DMS53 (cell line): Measurements from ENCODE around the gene LCN1.
"Not testable (repeated sequence)": the region's sequence is repeated elsewhere in the genome, so short reads cannot be mapped to it uniquely, and the experiment has no call there.

ENCODE experiments used
- DNase-seq: peaks from one replicate; lab custom pipeline; 2025; lab: John Stamatoyannopoulos, UW

The LCN1 gene

GRCh38 chr9:135504262-135505243 lies 16.7 kb upstream of the LCN1 start:
- peak; percentile 83 for DNase-seq

DNA sequence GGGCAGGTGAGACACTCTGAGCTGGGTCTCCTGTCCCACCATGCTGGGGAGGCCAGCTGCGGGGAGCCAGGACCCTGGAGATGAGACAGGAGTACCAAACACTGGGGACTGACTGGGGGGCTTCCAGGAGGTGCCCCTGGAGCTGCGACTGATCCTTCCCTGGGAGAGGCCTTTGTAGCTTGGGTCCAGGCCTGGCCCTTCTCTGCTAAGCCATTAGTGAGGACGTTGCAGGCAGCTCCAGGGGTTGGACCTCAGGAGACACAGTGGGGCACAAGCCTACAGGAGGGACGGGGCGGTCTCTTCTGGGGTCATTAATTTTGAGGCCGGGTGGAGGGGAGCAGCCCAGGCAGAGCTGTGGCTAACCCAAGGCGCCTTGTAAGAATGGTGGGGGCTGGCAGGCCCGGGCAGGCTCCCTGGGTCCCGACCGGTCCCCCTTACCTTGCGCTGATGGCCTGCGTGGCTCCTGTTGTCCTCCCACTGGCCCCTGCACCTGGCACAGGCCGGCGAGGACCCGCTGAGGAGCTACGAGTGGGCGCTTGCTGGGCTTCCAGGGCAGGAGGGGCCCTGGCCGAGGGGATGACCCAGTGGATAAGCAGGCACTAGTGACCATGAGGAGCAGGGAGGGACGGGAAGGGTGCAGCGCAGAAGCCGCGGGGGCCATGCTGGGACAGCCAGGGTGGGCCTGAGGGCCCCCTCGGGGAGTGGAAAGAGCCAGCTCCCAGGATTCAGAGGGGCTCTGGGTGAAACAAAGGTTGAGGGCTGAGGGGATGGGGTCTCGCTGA lies 15.6 kb upstream of the LCN1 start:
- DNase-seq, result no peak

- DNase-seq, result no peak
Observed at GRCh38 chr9:135506327-135507103, 14.7 kb upstream of the LCN1 start.

- DNase-seq, result no peak
Observed at GRCh38 chr9:135507104-135508035, 13.9 kb upstream of the LCN1 start.

- DNase-seq, result no peak
Observed at GRCh38 chr9:135508211-135508820, 12.9 kb upstream of the LCN1 start.

GRCh38 chr9:135509458-135509857 lies 11.8 kb upstream of the LCN1 start:
- DNase-seq, result no peak

GRCh38 chr9:135512241-135512603 lies 9.0 kb upstream of the LCN1 start:
- no peak for DNase-seq

GRCh38 chr9:135512904-135513303 lies 8.3 kb upstream of the LCN1 start:
- DNase-seq, result no peak

- DNase-seq, result no peak
Observed at GRCh38 chr9:135513351-135513846, 7.8 kb upstream of the LCN1 start.

DNA sequence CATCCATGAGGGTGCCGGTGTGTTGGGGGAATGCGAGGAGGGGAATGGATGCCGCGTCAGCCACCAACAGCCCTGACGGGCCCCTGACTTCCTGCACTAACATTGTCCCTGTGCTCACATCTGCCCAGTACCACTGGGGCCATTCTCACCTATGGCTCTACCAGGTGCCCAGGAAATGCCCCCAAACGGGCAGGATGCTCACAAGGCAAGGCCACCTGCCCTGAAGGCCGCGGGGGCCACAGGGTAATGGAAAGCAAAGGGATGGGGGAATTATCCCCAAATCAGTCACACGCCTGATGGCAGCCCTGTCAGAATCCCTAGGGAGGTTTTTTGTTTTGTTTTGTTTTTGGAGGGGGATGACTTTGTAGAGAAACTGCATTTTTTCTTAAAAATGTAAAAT lies 7.3 kb upstream of the LCN1 start:
- DNase-seq, result not testable (repeated sequence)

DNA sequence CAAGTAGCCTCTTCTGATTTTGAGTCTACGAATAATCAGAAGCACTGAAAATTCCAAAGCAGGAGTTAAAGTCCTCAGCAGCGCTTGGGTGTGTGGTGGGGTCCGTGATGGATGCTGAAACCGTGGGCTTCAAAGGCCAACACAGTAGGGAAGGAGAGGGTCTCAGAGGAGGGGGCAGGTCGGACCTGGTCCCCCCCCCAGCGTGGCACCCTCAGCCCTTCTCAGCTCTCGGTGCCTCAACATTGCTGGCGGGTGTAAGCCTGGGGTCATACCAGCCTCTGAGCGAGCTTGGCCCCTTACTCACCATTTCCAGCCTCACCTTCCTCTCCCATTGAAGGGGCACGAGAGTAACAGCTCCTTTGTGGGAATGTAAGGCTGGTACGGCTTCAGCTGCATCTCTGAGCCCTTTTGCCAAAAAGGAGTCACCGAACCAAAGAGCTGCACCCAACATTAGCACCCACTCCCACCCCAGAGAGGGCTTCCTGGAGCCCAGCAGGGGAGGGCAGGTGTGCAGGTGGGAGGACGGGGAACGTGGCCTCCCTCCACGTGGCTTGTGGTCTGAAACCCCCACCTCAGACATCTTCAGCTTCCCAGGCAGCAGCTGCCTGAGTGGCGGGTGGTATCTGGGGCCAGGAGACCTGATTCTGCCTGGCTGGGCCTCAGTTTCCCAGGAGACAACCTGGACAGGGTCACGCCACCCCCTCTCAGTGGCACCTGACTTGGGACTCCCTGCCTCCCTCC lies 6.7 kb upstream of the LCN1 start:
- no peak for DNase-seq

- no peak for DNase-seq
Observed at GRCh38 chr9:135515083-135515951, 5.9 kb upstream of the LCN1 start.

- DNase-seq, result peak; percentile 28
Observed at GRCh38 chr9:135516132-135516860, 4.9 kb upstream of the LCN1 start.

- DNase-seq, result no peak
Observed at GRCh38 chr9:135517407-135517822, 3.8 kb upstream of the LCN1 start.

DNA sequence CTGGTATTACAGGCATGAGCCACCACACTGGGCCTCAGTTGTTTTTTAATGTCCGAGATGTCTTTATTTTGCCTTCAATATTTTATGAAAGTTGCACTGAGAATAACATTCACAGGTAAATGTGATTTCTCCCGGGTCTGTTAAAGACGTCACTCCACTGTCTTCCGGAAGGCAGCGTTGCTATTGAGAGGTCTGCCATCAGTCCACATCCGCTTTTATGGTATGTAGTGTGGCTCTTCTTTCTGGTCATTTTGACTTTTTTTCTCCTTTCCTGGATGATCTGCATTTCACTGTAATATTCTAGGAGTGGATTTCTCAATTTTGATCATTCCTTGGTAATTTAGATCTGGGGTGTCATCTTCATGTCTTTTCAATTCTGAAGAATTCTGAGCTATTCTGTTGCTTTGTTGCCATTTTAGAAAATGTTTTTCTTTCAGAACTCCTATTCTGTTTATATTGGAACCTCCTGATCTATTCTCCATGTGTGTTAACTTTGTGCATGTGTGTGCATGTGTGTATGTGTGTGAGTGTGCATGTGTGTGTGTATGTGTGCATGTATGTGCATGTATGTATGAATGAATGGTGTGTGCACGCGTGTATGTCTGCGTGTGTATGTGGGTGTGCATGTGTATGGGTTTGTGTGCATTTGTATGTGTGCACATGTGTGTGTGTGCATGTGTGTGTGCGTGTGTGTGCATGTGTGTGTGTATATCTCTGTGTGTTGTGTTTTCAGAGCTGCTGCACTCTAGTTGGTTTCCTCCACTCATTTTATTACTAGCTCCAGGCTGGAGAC lies 1.9 kb upstream of the LCN1 start:
- DNase-seq, result no peak

DNA sequence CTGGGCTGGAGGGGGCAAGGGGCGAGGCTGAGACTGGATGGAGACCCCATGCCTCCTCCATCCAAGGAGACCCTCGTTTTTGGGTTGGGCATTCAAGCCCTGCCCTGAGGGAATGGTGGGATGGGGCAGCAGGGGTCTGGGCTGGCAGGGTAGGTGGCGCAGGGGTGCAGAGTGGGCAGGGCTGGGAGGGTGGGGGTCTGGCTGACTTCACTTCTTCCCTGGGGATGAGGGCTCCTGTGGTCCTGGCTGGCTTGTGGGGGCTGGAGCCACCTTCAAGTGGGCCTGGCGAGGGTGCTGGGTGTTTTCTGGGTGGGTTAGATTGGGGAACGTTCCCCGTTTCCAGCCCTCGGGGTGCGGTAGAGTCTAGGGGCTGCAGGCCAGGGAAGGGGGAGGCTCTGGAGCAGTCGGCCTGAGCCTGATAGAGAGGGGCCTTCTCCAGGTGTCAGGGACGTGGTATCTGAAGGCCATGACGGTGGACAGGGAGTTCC lies 412 bp downstream of the LCN1 start:
- DNase-seq, result no peak
